ENCODE measurements around the gene CARM1.
"Not testable (repeated sequence)": the region's sequence is repeated elsewhere in the genome, so short reads cannot be mapped to it uniquely, and the experiment has no call there.

CARM1 gene

GRCh38 chr19:10848230-10848856 is 23.0 kb upstream of the CARM1 start, which contains the start of gene C19orf38:
C19orf38 (plus strand) TSS chr19:10848415; CDS start chr19:10848509, 94 bp downstream.
- DNase-seq = no peak

DNA sequence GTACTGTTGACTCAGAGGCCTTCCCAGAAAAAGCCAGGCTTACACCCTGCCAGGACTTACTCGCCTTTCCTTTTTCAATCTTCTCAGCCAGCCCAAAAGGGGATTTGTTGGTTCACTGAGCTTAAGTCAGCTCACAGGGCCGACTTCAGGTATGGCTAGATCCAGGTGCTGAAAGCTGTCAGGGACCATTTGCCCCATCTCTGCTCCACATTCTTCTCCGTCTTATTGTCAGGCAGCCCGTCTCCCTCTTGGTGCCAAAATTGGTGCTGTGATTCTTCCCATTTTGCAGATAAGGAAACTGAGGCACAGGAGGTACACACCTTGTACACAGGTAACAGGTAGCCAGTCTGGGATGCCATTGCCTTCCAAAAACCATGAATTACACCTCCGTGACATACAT is 20.7 kb upstream of the CARM1 start:
- DNase-seq = no peak

DNA sequence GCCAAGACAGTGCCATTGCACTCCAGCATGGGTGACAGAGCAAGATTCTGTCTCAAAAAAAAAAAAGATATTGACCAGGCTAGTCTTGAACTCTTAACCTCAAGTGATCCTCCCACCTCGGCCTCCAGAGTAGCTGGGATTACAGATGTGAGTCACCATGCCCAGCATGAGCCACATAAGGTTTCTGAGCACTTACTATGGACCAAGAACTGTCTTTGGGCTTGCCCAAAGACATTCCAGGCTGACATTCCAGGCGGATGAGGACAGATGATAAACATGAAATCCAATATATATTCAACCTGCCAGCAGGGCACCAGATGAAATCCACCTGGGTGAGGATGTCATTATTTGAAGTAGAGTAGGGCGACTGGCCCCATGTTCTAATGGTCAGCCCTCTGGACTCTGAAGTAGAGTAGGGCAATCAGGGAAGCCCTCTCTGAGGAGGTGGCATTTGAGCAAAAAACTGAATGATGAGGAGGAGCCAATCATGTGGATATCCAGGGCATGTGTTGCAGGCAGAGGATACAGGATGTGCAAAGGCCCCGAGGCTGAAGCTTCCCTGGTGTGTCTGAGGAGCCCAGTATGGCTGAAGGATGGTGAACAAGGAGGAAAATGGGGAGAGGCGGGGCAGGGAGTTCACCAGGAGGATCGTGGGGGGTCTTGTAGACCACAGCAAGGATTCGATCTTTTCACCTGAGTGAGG is 19.1 kb upstream of the CARM1 start:
- DNase-seq = no peak

GRCh38 chr19:10852941-10853340 is 18.4 kb upstream of the CARM1 start:
- no peak for DNase-seq

DNA sequence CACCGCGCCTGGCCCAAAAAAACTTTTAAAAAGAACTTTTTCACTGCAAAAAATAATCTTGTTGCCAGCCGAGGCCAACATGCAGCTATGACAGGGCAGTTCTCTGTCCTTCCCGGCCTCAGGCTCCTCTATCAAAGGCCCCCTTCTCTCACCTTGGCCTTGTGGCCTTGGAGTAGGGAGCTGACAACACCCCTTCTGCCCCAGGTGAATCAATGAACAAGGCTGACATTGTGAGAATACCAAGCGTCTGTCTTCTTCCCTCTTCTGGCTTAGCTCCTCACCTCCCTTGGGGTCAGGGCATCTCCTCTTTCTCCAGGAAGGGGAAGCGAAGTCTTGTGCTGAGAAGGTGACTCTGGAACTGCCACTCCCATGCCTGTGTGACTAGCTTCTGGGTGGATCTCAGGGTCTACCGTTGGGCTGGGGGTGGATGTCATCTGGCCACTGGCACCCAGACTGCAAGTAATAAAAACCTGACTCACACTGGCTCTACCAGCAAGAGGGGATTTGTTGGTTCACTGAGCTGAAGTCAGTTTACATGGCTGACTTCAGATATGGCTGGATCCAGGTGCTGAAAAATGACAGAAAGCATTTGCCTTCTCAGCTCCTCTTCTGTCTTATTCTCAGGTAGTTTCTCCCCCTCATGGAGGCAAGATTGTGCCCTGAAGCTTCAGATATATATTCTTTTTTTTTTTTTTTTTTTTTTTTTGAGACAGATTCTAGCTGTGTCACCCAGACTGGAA is 16.8 kb upstream of the CARM1 start:
- no peak for DNase-seq

- no peak for DNase-seq
Observed at GRCh38 chr19:10855879-10856522, 15.4 kb upstream of the CARM1 start.

GRCh38 chr19:10856899-10857298 is 14.5 kb upstream of the CARM1 start:
- not testable (repeated sequence) for DNase-seq

DNA sequence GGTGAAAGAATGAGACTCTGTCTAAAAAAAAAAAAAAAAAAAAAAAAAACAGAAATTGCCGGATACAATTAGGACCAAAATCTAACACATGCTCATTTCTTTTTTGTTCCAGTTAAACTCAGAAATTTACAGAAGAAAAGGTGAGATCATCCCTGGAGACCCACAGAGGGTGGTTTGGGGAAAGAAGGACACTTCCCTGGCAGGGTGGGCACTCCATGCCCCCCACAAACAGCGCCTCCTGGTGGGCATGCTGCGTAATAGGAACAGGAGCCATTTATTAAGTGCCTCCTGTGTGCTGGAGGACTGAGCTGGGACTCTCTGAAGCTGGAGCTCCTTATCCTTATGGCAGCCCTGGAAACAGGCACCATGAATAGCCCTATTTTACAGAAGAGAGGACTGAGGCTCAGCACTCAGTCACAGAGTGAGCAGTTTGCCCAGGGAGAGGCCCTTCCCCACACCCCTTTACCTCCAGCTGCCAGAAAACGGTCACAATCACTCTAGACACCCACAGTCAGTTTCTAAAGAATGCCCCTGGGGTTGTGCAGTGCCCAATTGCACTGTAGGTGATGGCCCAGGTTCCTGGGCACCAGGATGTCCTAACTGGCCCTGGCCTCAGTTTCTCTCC is 13.0 kb upstream of the CARM1 start:
- no peak for DNase-seq

GRCh38 chr19:10861103-10861651 is 10.2 kb upstream of the CARM1 start:
- no peak for DNase-seq

- DNase-seq = no peak
Observed at GRCh38 chr19:10862561-10863106, 8.7 kb upstream of the CARM1 start.

DNA sequence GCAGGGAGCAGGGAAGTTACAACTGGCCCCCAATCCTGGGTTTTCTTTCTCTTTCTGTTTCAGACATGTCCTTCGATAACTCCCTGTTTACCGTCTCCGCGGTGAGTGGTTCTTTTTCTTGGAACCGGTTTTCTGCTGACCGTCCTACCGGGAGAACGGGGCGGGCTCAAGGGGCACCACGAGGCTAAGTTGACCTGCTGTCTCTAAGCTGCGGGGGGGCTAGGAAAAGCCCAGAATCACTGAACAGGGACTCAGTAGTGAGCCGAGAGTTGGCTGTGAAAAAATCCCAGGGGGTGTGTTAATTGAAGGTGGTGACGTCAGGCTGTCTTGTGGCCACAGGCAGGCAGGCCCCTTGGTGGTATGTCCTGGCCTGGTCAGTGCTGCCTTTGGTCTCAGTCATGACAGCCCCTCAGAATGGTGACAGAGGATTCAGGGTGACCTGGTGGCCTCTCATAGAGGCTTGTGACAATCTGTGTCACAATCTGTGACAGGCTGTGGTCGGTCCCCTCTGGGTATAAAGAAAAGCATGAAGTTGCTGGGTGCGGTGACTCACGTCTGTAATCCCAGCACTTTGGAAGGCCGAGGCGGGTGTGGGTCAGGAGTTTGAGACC is 8.1 kb upstream of the CARM1 start:
- no peak for DNase-seq

DNA sequence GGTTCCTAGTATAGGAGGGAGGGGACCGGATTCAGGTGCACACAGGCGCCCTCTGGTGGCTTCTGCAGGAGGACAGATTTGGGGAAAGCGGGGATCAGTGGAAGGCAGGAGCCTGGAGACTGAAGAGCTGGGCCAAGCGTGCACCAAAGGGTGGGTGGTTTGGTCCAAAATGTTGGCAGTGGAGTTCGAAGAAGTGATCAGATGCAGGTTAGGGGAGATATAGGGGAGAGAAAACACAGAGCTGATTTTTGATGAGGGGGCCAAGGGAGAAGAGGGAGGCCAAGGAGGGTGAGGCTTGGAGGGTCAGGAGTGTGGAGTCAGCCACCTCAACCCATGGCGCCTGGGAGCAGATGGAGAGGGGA is 6.8 kb upstream of the CARM1 start:
- peak; percentile 59 for DNase-seq

GRCh38 chr19:10866495-10866894 is 4.9 kb upstream of the CARM1 start:
- DNase-seq = no peak

DNA sequence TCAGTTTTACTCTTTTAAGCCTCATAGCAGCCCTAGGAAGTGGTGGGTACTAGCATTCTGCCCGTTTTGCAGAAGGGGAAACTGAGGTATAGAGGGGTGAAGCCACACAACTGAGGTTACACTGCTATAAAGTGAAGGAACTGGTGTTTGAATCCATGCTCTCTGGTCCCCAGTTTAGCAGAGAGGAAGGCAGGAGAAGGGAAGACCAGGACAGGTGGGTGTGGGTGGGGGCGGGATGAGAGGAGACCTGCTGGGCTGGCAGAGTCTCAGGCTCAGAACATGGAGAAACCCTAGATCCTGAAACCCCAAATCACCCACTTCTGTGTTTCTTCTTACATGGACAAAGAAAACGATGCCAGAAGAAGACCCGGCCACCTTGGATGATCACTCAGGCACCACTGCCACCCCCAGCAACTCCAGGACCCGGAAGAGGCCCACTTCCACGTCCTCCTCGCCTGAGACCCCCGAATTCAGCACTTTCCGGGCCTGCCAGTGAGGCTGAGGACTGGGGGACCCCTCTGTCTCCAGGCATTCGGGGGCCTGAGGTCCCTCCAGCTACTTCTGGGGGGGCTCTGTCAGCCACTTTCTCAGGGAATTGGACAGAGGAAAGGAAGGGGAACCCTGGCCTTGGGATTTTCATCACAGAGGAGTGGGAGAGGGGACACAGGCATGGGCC is 2.3 kb upstream of the CARM1 start:
- no peak for DNase-seq

DNA sequence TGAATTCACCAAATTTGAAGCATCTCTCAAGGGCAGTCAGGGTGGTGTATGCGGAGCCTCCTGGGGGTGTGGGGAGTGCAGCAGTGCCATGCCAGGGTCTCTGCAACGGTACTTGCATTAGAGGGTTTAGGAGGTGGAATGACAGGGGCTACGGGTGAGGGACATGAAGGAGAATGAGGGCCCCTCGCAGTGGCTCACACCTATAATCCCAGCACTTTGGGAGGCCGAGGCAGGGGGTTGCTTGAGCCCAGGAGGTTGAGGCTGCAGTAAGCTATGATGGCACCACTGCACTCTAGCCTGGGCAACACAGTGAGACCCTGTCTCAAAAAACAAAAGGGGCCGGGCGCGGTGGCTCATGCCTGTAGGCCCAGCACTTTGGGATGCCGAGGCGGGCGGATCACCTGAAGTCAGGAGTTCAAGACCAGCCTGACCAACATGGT is 1.5 kb upstream of the CARM1 start:
- DNase-seq = not testable (repeated sequence)

- no peak for DNase-seq
Observed at GRCh38 chr19:10870501-10870954, 825 bp upstream of the CARM1 start.

DNA sequence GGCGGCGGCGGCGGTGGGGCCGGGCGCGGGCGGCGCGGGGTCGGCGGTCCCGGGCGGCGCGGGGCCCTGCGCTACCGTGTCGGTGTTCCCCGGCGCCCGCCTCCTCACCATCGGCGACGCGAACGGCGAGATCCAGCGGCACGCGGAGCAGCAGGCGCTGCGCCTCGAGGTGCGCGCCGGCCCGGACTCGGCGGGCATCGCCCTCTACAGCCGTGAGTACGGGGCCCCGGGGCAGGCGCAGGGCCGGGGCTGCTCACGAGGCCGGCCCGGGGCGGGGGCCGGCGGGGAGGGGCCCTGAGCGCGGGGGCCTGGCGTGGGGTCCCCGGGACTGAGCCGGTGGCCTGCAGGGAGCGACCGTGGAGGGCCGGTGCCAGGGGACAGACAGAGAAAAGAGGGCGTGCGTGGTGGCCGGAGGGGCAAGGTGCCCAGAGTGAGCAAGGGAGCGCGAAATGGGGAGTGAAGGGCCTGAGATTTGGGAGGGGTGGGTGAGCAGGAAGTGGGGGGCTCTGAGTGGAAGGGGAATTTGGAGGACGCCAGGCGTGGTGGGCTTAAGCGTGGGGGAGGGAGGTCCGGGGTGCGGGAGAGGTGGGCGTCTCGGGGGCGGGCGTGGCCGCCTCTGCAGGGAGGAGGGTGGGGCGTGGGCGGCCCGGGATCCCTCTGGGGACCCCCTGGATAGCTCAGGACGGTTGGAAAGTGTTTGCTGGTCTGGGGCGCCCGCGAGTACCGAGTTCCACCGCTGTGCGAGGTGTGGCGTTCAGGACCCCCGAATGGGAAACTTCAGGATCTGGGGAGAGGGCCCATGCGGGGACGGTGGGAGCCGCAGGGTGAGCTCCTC is 575 bp downstream of the CARM1 start:
- DNase-seq = no peak

GRCh38 chr19:10872546-10873107 is 1.3 kb downstream of the CARM1 start:
- DNase-seq = no peak

DNA sequence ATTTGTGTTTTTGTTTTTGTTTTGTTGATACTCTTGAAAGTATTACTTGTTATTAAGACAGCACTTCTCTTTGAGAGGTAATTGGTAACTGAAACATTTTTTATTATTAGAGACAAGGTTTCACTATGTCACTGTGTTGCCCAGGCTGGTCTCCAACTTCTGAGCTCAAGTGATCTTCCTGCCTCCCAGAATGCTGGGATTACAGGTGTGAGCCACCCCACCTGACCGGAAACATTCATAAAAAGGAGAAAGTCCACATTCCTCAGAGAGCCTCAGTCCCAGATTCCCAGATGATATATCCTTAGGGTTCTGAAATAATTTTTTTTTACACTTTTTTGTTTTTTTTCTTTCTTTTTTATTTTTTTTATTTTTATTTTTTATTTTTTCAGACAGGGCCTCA is 2.7 kb downstream of the CARM1 start:
- no peak for DNase-seq

All from amniotic stem cell (primary cell).